Heart right ventricle (tissue), 16 donors: ENCODE results near the gene LRRC7. TPM values are rescaled to one million over a fixed set of nuclear protein-coding genes. Genes with fewer than 3 reads are reported as not detected.
"Not testable (repeated sequence)": the region's sequence is repeated elsewhere in the genome, so short reads cannot be mapped to it uniquely, and the experiment has no call there.

Experiments
- ATAC-seq, 8 donors: fragments of 200-7000 bp; cut with Tn5 transposase; one replicate each; pipeline ENCODE4 v1.9.1; 2020; ENCODE audit warnings: mild to moderate bottlenecking in 8 of 8, moderate library complexity in 8 of 8, moderate number of reproducible peaks in 1 of 8
- DNase-seq, 2 donors: peaks; one replicate each; pipeline ENCODE4 v3.0.0-alpha.2; 2020
- H3K27ac ChIP-seq, 10 donors: fragments of 200-600 bp; sonication (generic) in 2 of 10; one replicate each; pipeline versions ENCODE4 v1.5.0 to v1.8.0; 2020 to 2022; ENCODE audit warnings: mild to moderate bottlenecking in 3 of 10
- H3K27me3 ChIP-seq, 7 donors: fragments of 200-600 bp; one replicate each; pipeline ENCODE4 v1.8.0; 2021 to 2022; ENCODE audit warnings: mild to moderate bottlenecking in 2 of 7
- H3K36me3 ChIP-seq, 9 donors: fragments of 200-600 bp; sonication (generic) in 1 of 9; one replicate each; pipeline versions ENCODE4 v1.5.0 to v1.8.0; 2020 to 2022; ENCODE audit warnings: mild to moderate bottlenecking in 2 of 9
- H3K4me1 ChIP-seq, 9 donors: fragments of 200-600 bp; sonication (generic) in 1 of 9; one replicate each; pipeline versions ENCODE4 v1.5.0 to v1.8.0; 2020 to 2022; ENCODE audit warnings: mild to moderate bottlenecking in 4 of 9
- H3K4me3 ChIP-seq, 10 donors: fragments of 200-600 bp; sonication (generic) in 2 of 10; one replicate each; pipeline versions ENCODE4 v1.5.0 to v1.8.0; 2020 to 2022; ENCODE audit warnings: mild to moderate bottlenecking in 7 of 10, moderate library complexity in 2 of 10
- H3K9me3 ChIP-seq, 11 donors: fragments of 200-600 bp in 10 of 11; sonication (generic) in 2 of 11; one replicate each; pipeline versions ENCODE4 v1.5.0 to v1.8.0; 2013 to 2022; ENCODE audit warnings: mild to moderate bottlenecking in 2 of 11, control low read depth in 1 of 11, moderate library complexity in 1 of 11
- CTCF ChIP-seq, 9 donors: fragments of 200-600 bp; sonication (generic) in 2 of 9; IDR thresholded peaks; one replicate each; pipeline versions ENCODE4 v1.5.0 to v1.8.0; 2021 to 2022; ENCODE audit warnings: antibody characterized with exemption in 9 of 9, mild to moderate bottlenecking in 5 of 9, moderate library complexity in 1 of 9
- WGBS, 2 donors: extraction: QIAGEN DNeasy Blood & Tissue Kit; methylation state at CpG; one replicate each; pipeline ENCODE4 v1.1.7; 2013; ENCODE audit warnings: inconsistent platforms in 1 of 2; 5-methylcytosine and 5-hydroxymethylcytosine counted together
- intact Hi-C, 10 donors: fragments of 100-400 bp; cut with DNase I; formaldehyde crosslinking; loops; one replicate each; pipeline versions ENCODE4 v1.11.1 to v1.14.2; 2022
- polyA plus RNA-seq, 2 donors: library from polyadenylated mRNA; stranded (reverse); fragments of 200-250 nt; gene quantifications; one replicate each; pipeline ENCODE4 v1.2.3, GENCODE V29; 2013
- total RNA-seq, 10 donors: library from RNA; stranded (reverse); fragmentation: NEBNext Ultra II Directional in 3 of 10; extraction: Animal tissue kit (Norgen Biotek cat#: 25700) in 3 of 10; gene quantifications; one replicate each; pipeline versions ENCODE4 v1.2.1 to v1.2.4, GENCODE V29; 2021 to 2023
- donor health status: Arrhythmogenic right ventricular cardiomyopathy.
- donor health status: ischemic (EF 13 %, LVEDD 7.1; RV severe dilation, severe dysfunction).
- donor health status: healthy with polysubstance abuse.
- donor health status: DM: no; HTN: yes; CAD: no.
- donor health status: DM: no; HTN: no; CAD: no.
- donor health status: ischemic (EF 25% LVEDD 6.9; RV normal size, moderate dysfunction).
- donor health status: ischemic (EF 25% LVEDD 5.7; RV mildly dilated, moderate dysfunction).
- donor health status: healthy.
- donor health status: DM: yes; HTN: yes; CAD: no.
- donor health status: Ischemic cardiomyopathy.
- donor health status: ischemic (EF 35%, LVEDD 5.7; RV mildly dilated, moderate dysfunction).
- donor health status: nonischemic (EF 11% LVEDD 7.7; RV severe dilation, severe dysfunction).
- donor health status: DM: yes; HTN: yes; CAD: no.
- donor health status: PGD.
- donor health status: ischemic (EF 29% LVEDD 5.4; RV normal size, mild dysfunction).
- donor health status: nonischemic (EF 23%, LVEDD 6.1; RV moderate dilation, normal function).

LRRC7 gene
- total and polyA plus RNA-seq, 12 donors: 0.03 to 2.1 (median 0.59) TPM

DNA sequence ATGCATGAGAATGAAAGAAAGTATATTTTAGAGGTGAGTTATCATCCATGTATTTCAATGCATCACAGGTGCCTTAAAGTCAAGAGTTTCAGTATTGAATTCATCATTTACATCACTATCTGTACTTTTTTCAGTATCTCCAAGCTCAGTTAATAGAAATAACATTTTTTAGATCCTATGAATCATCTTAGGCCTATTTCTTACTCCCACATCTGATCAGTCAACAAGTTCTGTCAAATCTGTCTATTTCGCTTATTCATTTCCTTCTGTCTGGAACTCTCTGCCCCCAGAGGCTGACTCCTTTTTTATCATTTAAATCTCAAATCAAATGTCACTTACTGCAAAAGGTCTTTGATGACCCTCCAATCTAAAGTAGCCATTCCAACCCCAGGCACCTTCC, 295.2 kb downstream of the LRRC7 start:
- intact Hi-C loops: no loop called here
- Histone ChIP-seq H3K36me3 (no peaks in the 10 kb centered on the region), H3K4me3 (no peak overlapping the region), H3K9me3 (no peaks in the 10 kb centered on the region), H3K4me1 (no peaks in the 10 kb centered on the region), H3K27me3 (no peaks in the 10 kb centered on the region), H3K27ac (no peak overlapping the region)
- 81 to 84% methylated on average over 1 of the region's 1 CpG for WGBS, 2 donors
- no peak for ATAC-seq
- no peak for DNase-seq
- no peak for TF ChIP-seq CTCF (IDR thresholded peaks at IDR 0.05)

DNA sequence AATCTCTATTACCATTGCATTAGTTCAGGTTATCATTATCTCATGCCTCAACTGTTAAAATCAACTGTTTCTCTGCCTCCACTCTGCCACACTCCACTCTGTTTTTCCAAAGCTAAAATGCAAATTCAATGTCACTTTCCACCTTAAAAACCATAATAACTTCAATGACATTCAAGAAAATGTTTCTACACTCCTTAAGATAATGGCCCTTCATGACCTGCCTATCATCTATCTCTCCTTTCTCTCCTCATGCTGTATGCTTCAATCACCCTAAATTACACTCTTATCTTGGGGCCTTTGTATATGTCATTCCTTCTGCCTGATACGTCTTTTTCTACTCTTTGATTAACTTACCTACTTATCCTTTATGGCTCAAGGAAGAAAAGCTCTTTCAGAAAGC, 296.0 kb downstream of the LRRC7 start:
- TF ChIP-seq CTCF (IDR thresholded peaks at IDR 0.05): no peak
- Histone ChIP-seq H3K4me1 (no peaks in the 10 kb centered on the region), H3K9me3 (no peaks in the 10 kb centered on the region), H3K27ac (no peak overlapping the region), H3K4me3 (no peak overlapping the region), H3K36me3 (no peaks in the 10 kb centered on the region), H3K27me3 (no peaks in the 10 kb centered on the region)
- 46 to 52% methylated on average over 1 of the region's 1 CpG for WGBS, 2 donors
- DNase-seq (no peak), ATAC-seq (no peak)
- intact Hi-C loops: no loop called here

- no peak overlapping the region for H3K27ac ChIP-seq
- no peaks in the 10 kb centered on the region for H3K36me3 ChIP-seq
- H3K9me3 ChIP-seq: no peaks in the 10 kb centered on the region
- intact Hi-C loops: no loop called here
- H3K4me1 ChIP-seq: no peaks in the 10 kb centered on the region
- H3K4me3 ChIP-seq: no peak overlapping the region
- TF ChIP-seq CTCF (IDR thresholded peaks at IDR 0.05): no peak
- no peak for ATAC-seq
- WGBS, 2 donors: 49 to 50% methylated on average over 3 of the region's 3 CpGs
- DNase-seq: no peak
- no peaks in the 10 kb centered on the region for H3K27me3 ChIP-seq
Measured at GRCh38 chr1:69871412-69871811, 303.7 kb downstream of the LRRC7 start.

GRCh38 chr1:69878338-69878737, 310.6 kb downstream of the LRRC7 start:
- peaks cover 0 to 4% (median 0%) of the 10 kb centered on the region in 11 donors for H3K9me3 ChIP-seq
- H3K27me3 ChIP-seq: no peaks in the 10 kb centered on the region
- no peak overlapping the region for H3K27ac ChIP-seq
- H3K36me3 ChIP-seq: no peaks in the 10 kb centered on the region
- ATAC-seq: no peak
- no peaks in the 10 kb centered on the region for H3K4me1 ChIP-seq
- intact Hi-C loops: no loop called here
- no peak for TF ChIP-seq CTCF (IDR thresholded peaks at IDR 0.05)
- H3K4me3 ChIP-seq: no peak overlapping the region
- DNase-seq: no peak
- 52 to 66% methylated on average over 3 of the region's 3 CpGs for WGBS, 2 donors

DNA sequence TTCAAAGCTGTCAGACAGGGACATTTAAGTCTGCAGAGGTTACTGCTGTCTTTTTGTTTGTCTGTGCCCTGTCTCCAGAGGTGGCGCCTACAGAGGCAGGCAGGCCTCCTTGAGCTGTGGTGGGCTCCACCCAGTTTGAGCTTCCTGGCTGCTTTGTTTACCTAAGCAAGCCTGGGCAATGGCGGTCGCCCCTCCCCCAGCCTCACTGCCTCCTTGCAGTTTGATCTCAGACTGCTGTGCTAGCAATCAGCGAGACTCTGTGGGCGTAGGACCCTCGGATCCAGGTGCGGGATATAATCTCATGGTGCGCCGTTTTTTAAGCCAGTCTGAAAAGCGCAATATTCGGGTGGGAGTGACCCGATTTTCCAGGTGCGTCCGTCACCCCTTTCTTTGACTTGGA, 320.3 kb downstream of the LRRC7 start:
- 80 to 92% methylated on average over 9 to 13 of the region's 14 CpGs for WGBS, 2 donors
- intact Hi-C loops: not testable (repeated sequence)

More for the DNA sequence above, 320.3 kb downstream of the LRRC7 start:
- not testable (repeated sequence) for H3K27me3 ChIP-seq, H3K27ac ChIP-seq, H3K36me3 ChIP-seq, DNase-seq, H3K4me1 ChIP-seq, ATAC-seq, H3K4me3 ChIP-seq
- peaks cover 0 to 32% (median 7%) of the 10 kb centered on the region in 11 donors for H3K9me3 ChIP-seq
